ENCODE data around the gene HEATR1.
"Not testable (repeated sequence)": the region's sequence is repeated elsewhere in the genome, so short reads cannot be mapped to it uniquely, and the experiment has no call there.

Gene HEATR1

DNA sequence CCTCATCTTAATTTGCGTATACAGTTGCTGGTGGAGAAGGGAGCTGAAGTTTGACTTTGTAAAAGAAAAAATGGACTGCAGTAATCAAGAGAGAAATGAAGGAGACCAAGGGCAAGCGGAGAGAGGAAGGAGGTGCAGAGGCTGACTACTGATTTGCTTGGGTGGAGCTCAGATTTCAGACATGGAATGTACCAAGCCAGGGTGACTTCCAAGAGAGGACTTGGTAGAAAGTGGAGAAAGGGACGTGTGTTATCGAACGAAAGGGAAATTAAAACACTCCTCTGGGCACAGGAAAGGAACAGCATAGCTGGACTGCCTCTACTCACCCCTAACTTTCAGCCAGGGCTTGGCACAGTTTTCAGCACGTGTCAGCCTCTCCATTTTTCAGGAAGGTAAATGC, 15.1 kb upstream of the HEATR1 start:
- no peak overlapping the region for H3K27ac ChIP-seq (ENCODE audit: low read length)
- no peak overlapping the region for H3K9ac ChIP-seq (ENCODE audit: low read depth, low read length)

GRCh38 chr1:236618507-236618906, 14.2 kb upstream of the HEATR1 start:
- Histone ChIP-seq H3K27me3 (ENCODE audit: insufficient read depth, low read length) (no peaks in the 10 kb centered on the region), H3K9ac (ENCODE audit: low read depth, low read length) (no peak overlapping the region), H3K4me1 (ENCODE audit: insufficient read depth, low read length) (no peaks in the 10 kb centered on the region), H3K36me3 (ENCODE audit: insufficient read depth, low read depth, low read length) (no peaks in the 10 kb centered on the region), H3K27ac (ENCODE audit: low read length) (no peak overlapping the region), H3K9me3 (ENCODE audit: insufficient read depth, low read depth, low read length) (peaks cover 19% of the 10 kb centered on the region), H3K4me3 (ENCODE audit: low read length) (no peak overlapping the region)

More for the DNA sequence above, 15.1 kb upstream of the HEATR1 start:
- Histone ChIP-seq H3K36me3 (ENCODE audit: insufficient read depth, low read depth, low read length) (no peaks in the 10 kb centered on the region), H3K4me1 (ENCODE audit: insufficient read depth, low read length) (no peaks in the 10 kb centered on the region), H3K27me3 (ENCODE audit: insufficient read depth, low read length) (no peaks in the 10 kb centered on the region), H3K9me3 (ENCODE audit: insufficient read depth, low read depth, low read length) (peaks cover 20% of the 10 kb centered on the region), H3K4me3 (ENCODE audit: low read length) (no peak overlapping the region)

- H3K9ac ChIP-seq (ENCODE audit: low read depth, low read length), result no peak overlapping the region
- no peak overlapping the region for H3K4me3 ChIP-seq (ENCODE audit: low read length)
- H3K27me3 ChIP-seq (ENCODE audit: insufficient read depth, low read length), result no peaks in the 10 kb centered on the region
- no peaks in the 10 kb centered on the region for H3K36me3 ChIP-seq (ENCODE audit: insufficient read depth, low read depth, low read length)
- H3K4me1 ChIP-seq (ENCODE audit: insufficient read depth, low read length), result no peaks in the 10 kb centered on the region
- H3K27ac ChIP-seq (ENCODE audit: low read length), result no peak overlapping the region
- no peaks in the 10 kb centered on the region for H3K9me3 ChIP-seq (ENCODE audit: insufficient read depth, low read depth, low read length)
Measured at GRCh38 chr1:236615399-236616148, 11.3 kb upstream of the HEATR1 start.

- Histone ChIP-seq H3K27me3 (ENCODE audit: insufficient read depth, low read length) (no peaks in the 10 kb centered on the region), H3K4me1 (ENCODE audit: insufficient read depth, low read length) (no peaks in the 10 kb centered on the region), H3K36me3 (ENCODE audit: insufficient read depth, low read depth, low read length) (no peaks in the 10 kb centered on the region), H3K4me3 (ENCODE audit: low read length) (no peak overlapping the region), H3K9ac (ENCODE audit: low read depth, low read length) (no peak overlapping the region), H3K9me3 (ENCODE audit: insufficient read depth, low read depth, low read length) (no peaks in the 10 kb centered on the region), H3K27ac (ENCODE audit: low read length) (no peak overlapping the region)
Measured at GRCh38 chr1:236612349-236612748, 8.0 kb upstream of the HEATR1 start.

- no peaks in the 10 kb centered on the region for H3K4me1 ChIP-seq (ENCODE audit: insufficient read depth, low read length)
- no peak overlapping the region for H3K27ac ChIP-seq (ENCODE audit: low read length)
- H3K36me3 ChIP-seq (ENCODE audit: insufficient read depth, low read depth, low read length), result no peaks in the 10 kb centered on the region
- no peak overlapping the region for H3K4me3 ChIP-seq (ENCODE audit: low read length)
- H3K27me3 ChIP-seq (ENCODE audit: insufficient read depth, low read length), result no peaks in the 10 kb centered on the region
- H3K9me3 ChIP-seq (ENCODE audit: insufficient read depth, low read depth, low read length), result no peaks in the 10 kb centered on the region
- H3K9ac ChIP-seq (ENCODE audit: low read depth, low read length), result no peak overlapping the region
Measured at GRCh38 chr1:236608930-236609726, 4.8 kb upstream of the HEATR1 start.

- not testable (repeated sequence) for H3K9me3 ChIP-seq (ENCODE audit: insufficient read depth, low read depth, low read length); H3K27ac ChIP-seq (ENCODE audit: low read length); H3K36me3 ChIP-seq (ENCODE audit: insufficient read depth, low read depth, low read length); H3K9ac ChIP-seq (ENCODE audit: low read depth, low read length); H3K27me3 ChIP-seq (ENCODE audit: insufficient read depth, low read length); H3K4me3 ChIP-seq (ENCODE audit: low read length); H3K4me1 ChIP-seq (ENCODE audit: insufficient read depth, low read length)
Measured at GRCh38 chr1:236607597-236607996, 3.3 kb upstream of the HEATR1 start.

DNA sequence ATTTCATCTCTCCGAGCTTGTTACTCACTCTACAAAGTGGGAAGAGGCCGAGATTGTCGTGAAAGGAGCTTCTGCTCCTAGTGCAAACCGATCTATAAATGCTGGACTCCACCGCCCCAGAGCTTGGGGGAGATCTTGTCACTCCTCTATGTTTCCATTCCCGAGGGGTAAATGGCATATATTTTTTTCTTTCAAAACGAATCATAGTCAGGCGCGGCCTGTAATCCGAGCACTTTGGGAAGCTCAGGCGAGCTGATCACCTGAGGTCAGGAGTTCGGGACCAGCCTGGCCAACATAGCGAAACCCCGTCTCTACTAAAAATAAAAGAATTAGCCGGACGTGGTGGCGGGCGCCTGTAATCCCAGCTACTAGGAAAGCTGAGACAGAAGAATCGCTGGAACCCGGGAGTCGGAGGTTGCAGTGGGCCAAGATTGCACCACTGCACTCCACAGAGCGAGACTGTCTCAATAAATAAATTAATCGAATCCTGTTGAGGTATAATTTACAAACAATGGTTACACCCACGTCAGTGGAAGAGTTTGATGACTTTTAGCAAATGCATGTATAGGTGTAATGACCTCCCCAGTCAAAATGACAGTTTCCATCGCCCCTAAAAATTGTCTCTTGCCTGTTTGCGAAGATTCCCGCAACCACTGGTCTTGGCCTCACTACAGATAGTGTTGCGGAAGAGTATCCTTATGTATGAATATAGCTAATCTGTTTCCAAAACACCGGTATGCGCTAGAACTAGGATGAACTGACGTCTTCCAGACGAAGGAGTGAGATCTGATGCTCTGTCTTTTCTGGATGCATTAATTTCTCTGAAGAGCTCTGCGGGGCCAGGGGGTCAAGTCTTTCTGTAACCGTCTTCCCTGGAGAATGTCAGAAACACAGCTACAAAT, 840 bp upstream of the HEATR1 start:
- H3K27ac ChIP-seq (ENCODE audit: low read length), result peak overlapping the region; percentile 6
- peak overlapping the region; percentile 91; the same call in 1 of the 2 replicates for H3K9ac ChIP-seq (ENCODE audit: low read depth, low read length)
- H3K9me3 ChIP-seq (ENCODE audit: insufficient read depth, low read depth, low read length), result no peaks in the 10 kb centered on the region
- no peaks in the 10 kb centered on the region for H3K4me1 ChIP-seq (ENCODE audit: insufficient read depth, low read length)
- peaks cover 27% of the 10 kb centered on the region for H3K36me3 ChIP-seq (ENCODE audit: insufficient read depth, low read depth, low read length)
- H3K27me3 ChIP-seq (ENCODE audit: insufficient read depth, low read length), result no peaks in the 10 kb centered on the region
- H3K4me3 ChIP-seq (ENCODE audit: low read length), result peak overlapping the region; percentile 94

DNA sequence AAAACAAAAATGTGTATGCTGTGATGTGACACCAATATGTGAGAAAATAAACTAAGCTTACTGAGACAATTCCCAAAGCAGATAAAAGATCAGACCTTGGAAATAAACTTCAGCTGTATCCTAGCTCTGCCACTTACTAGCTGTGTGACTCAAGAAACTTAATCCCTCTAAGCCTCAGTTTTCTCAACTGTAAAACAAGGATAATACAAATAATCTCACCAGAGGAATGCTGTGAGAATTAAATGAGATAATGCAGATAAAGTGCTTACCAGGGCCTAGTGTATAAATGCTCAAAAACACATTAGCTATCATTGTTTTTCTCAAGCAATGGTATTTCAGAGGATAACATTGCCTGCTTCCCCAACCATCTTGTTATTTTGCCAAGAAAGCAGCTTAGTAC, 2.1 kb downstream of the HEATR1 start:
- no peaks in the 10 kb centered on the region for H3K27me3 ChIP-seq (ENCODE audit: insufficient read depth, low read length)
- H3K4me1 ChIP-seq (ENCODE audit: insufficient read depth, low read length), result no peaks in the 10 kb centered on the region
- no peaks in the 10 kb centered on the region for H3K9me3 ChIP-seq (ENCODE audit: insufficient read depth, low read depth, low read length)
- H3K4me3 ChIP-seq (ENCODE audit: low read length), result no peak overlapping the region
- no peak overlapping the region for H3K27ac ChIP-seq (ENCODE audit: low read length)
- H3K9ac ChIP-seq (ENCODE audit: low read depth, low read length), result no peak overlapping the region
- H3K36me3 ChIP-seq (ENCODE audit: insufficient read depth, low read depth, low read length), result peaks cover 54% of the 10 kb centered on the region

DNA sequence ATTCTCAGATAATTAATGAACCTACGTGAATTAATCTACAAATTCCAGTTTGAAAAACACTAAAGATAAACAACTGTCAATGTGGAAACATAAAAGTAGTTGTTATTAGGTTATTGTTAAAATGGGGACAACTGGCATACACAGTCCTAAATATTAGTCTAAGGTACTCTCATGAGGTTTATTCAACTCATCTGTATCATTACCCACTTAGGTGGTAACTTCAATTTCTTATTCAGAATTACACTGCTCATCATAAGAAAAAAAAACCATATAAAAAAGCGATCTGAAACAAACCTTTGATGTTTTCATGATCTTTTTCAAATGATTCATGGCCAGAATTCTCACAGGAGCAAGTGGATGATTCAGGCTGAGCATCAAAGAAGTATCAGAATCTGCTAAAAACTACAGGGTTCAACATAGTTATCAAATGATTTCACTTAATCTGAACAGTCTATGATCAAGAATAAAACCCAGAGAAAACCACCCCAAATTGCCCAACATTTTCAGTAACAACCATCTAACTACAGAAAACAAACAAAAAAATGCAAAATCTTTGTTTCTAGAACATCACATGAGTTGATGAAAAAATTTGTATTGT, 13.7 kb downstream of the HEATR1 start:
- H3K27me3 ChIP-seq (ENCODE audit: insufficient read depth, low read length), result no peaks in the 10 kb centered on the region
- H3K4me3 ChIP-seq (ENCODE audit: low read length), result no peak overlapping the region
- H3K9me3 ChIP-seq (ENCODE audit: insufficient read depth, low read depth, low read length), result no peaks in the 10 kb centered on the region
- peaks cover 99% of the 10 kb centered on the region for H3K36me3 ChIP-seq (ENCODE audit: insufficient read depth, low read depth, low read length)
- H3K27ac ChIP-seq (ENCODE audit: low read length), result no peak overlapping the region
- no peaks in the 10 kb centered on the region for H3K4me1 ChIP-seq (ENCODE audit: insufficient read depth, low read length)
- no peak overlapping the region for H3K9ac ChIP-seq (ENCODE audit: low read depth, low read length)

GRCh38 chr1:236589531-236589930, 14.8 kb downstream of the HEATR1 start:
- Histone ChIP-seq H3K36me3 (ENCODE audit: insufficient read depth, low read depth, low read length) (peaks cover 99% of the 10 kb centered on the region), H3K4me1 (ENCODE audit: insufficient read depth, low read length) (no peaks in the 10 kb centered on the region), H3K9me3 (ENCODE audit: insufficient read depth, low read depth, low read length) (no peaks in the 10 kb centered on the region)

DNA sequence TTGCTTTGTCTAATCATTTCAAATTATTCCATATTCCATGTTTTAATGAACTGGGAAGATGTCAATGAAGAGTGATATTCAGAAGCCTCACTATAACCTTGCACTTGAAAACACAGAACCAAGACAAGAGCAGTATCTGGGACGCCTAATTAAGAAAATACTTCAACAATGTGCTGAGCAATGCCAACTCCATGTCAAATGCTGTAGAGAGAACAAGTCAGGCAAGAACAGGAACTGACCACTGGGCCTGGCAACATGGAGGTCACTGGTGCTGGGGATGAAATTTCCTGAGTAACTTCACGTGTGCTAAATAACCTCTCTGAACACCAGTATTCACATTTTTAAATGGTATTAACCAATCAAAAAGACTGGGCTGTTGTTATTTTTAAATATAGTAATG, 22.8 kb downstream of the HEATR1 start:
- Histone ChIP-seq H3K9ac (ENCODE audit: low read depth, low read length) (no peak overlapping the region), H3K27me3 (ENCODE audit: insufficient read depth, low read length) (no peaks in the 10 kb centered on the region), H3K4me3 (ENCODE audit: low read length) (no peak overlapping the region), H3K9me3 (ENCODE audit: insufficient read depth, low read depth, low read length) (no peaks in the 10 kb centered on the region), H3K27ac (ENCODE audit: low read length) (no peak overlapping the region), H3K4me1 (ENCODE audit: insufficient read depth, low read length) (no peaks in the 10 kb centered on the region), H3K36me3 (ENCODE audit: insufficient read depth, low read depth, low read length) (peaks cover 96% of the 10 kb centered on the region)

More at GRCh38 chr1:236589531-236589930, 14.8 kb downstream of the HEATR1 start:
- Histone ChIP-seq H3K27ac (ENCODE audit: low read length) (no peak overlapping the region), H3K9ac (ENCODE audit: low read depth, low read length) (no peak overlapping the region), H3K27me3 (ENCODE audit: insufficient read depth, low read length) (no peaks in the 10 kb centered on the region), H3K4me3 (ENCODE audit: low read length) (no peak overlapping the region)

Measured in iPS-20b (cell line).